Ishikawa (cell line): Measurements from ENCODE around the gene NAV3.

ENCODE experiments used
- CEBPB ChIP-seq: IDR thresholded peaks from 2 replicates; pipeline ENCODE4 v1.6.1; 2012
- CREB1 ChIP-seq: IDR thresholded peaks from 2 replicates; pipeline ENCODE4 v1.6.1; 2012; ENCODE audit warnings: low read depth
- EGR1 ChIP-seq: IDR thresholded peaks from 2 replicates; pipeline ENCODE4 v1.6.1; 2012
- EP300 ChIP-seq: IDR thresholded peaks from 2 replicates; pipeline ENCODE4 v1.6.1; 2012; ENCODE audit warnings: borderline replicate concordance
- FOXM1 ChIP-seq: IDR thresholded peaks from 2 replicates; pipeline ENCODE4 v1.6.1; 2012; ENCODE audit warnings: low read depth, borderline replicate concordance
- NFIC ChIP-seq: IDR thresholded peaks from 2 replicates; pipeline ENCODE4 v1.6.1; 2012
- RAD21 ChIP-seq: IDR thresholded peaks from 2 replicates; pipeline ENCODE4 v1.6.1; 2012; ENCODE audit warnings: low read depth
- TAF1 ChIP-seq: IDR thresholded peaks from 2 replicates; pipeline ENCODE4 v1.6.1; 2012; ENCODE audit warnings: low read depth, mild to moderate bottlenecking
- TCF12 ChIP-seq: IDR thresholded peaks from 2 replicates; pipeline ENCODE4 v1.6.1; 2012; ENCODE audit warnings: low read depth
- TEAD4 ChIP-seq: IDR thresholded peaks from 2 replicates; pipeline ENCODE4 v1.6.1; 2012
- USF1 ChIP-seq: IDR thresholded peaks from 2 replicates; pipeline ENCODE4 v1.6.1; 2012
- YY1 ChIP-seq: IDR thresholded peaks from 2 replicates; pipeline ENCODE4 v1.6.1; 2012; ENCODE audit warnings: low read depth
- ZBTB7A ChIP-seq: IDR thresholded peaks from 2 replicates; pipeline ENCODE4 v1.6.1; 2012; ENCODE audit warnings: low read depth
- TF ChIP-seq, protein P1 (sequence below): IDR thresholded peaks from 2 replicates; pipeline ENCODE4 v1.6.1; 2012; ENCODE audit warnings: low read depth, mild to moderate bottlenecking
- TF ChIP-seq, protein P2 (sequence below): IDR thresholded peaks from 2 replicates; pipeline ENCODE4 v1.6.1; 2012

Gene NAV3

GRCh38 chr12:77963576-77964178 lies 133.0 kb downstream of the NAV3 start:
- TF ChIP-seq TEAD4 = no peak
- TF ChIP-seq RAD21 = no peak
- TF ChIP-seq ZBTB7A = no peak
- no peak for TF ChIP-seq CEBPB
- no peak for TF ChIP-seq EP300
- TF ChIP-seq USF1 = no peak

- TF ChIP-seq ZBTB7A (no peak), YY1 (no peak), NFIC (no peak)
- TF ChIP-seq, protein P1, sequence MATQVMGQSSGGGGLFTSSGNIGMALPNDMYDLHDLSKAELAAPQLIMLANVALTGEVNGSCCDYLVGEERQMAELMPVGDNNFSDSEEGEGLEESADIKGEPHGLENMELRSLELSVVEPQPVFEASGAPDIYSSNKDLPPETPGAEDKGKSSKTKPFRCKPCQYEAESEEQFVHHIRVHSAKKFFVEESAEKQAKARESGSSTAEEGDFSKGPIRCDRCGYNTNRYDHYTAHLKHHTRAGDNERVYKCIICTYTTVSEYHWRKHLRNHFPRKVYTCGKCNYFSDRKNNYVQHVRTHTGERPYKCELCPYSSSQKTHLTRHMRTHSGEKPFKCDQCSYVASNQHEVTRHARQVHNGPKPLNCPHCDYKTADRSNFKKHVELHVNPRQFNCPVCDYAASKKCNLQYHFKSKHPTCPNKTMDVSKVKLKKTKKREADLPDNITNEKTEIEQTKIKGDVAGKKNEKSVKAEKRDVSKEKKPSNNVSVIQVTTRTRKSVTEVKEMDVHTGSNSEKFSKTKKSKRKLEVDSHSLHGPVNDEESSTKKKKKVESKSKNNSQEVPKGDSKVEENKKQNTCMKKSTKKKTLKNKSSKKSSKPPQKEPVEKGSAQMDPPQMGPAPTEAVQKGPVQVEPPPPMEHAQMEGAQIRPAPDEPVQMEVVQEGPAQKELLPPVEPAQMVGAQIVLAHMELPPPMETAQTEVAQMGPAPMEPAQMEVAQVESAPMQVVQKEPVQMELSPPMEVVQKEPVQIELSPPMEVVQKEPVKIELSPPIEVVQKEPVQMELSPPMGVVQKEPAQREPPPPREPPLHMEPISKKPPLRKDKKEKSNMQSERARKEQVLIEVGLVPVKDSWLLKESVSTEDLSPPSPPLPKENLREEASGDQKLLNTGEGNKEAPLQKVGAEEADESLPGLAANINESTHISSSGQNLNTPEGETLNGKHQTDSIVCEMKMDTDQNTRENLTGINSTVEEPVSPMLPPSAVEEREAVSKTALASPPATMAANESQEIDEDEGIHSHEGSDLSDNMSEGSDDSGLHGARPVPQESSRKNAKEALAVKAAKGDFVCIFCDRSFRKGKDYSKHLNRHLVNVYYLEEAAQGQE = no peak
Observed at GRCh38 chr12:77965790-77966189, 135.1 kb downstream of the NAV3 start.

DNA sequence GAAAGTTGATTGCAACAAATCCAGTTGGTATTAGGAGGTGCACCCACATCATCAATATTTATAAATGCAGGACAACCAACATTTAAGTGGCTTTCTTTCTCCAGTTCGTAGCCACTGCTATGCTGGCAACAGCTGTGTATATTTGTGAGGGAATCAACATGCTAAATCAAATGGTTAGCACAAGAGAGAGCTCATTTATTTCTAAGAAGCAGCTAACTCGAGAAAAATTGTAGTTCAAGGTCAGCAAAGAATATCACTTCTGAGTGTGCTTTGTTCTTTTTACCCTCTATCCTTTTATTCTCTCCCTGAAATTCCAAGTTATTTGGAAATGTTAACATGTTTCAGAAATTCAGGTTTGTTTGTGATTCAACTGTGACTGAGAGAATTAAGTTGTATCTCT lies 137.3 kb downstream of the NAV3 start:
- no peak for TF ChIP-seq EGR1
- TF ChIP-seq CREB1 = no peak
- no peak for TF ChIP-seq TAF1

GRCh38 chr12:77968571-77968970 lies 137.9 kb downstream of the NAV3 start:
- no peak for TF ChIP-seq TEAD4
- TF ChIP-seq NFIC = no peak
- no peak for TF ChIP-seq EP300
- TF ChIP-seq TAF1 = no peak
- no peak for TF ChIP-seq TCF12
- no peak for TF ChIP-seq YY1
- TF ChIP-seq, protein P1 = no peak
- TF ChIP-seq, protein P2, sequence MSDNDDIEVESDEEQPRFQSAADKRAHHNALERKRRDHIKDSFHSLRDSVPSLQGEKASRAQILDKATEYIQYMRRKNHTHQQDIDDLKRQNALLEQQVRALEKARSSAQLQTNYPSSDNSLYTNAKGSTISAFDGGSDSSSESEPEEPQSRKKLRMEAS = no peak
- no peak for TF ChIP-seq CEBPB
- no peak for TF ChIP-seq RAD21
- TF ChIP-seq USF1 = no peak
- no peak for TF ChIP-seq ZBTB7A
- TF ChIP-seq EGR1 = no peak

DNA sequence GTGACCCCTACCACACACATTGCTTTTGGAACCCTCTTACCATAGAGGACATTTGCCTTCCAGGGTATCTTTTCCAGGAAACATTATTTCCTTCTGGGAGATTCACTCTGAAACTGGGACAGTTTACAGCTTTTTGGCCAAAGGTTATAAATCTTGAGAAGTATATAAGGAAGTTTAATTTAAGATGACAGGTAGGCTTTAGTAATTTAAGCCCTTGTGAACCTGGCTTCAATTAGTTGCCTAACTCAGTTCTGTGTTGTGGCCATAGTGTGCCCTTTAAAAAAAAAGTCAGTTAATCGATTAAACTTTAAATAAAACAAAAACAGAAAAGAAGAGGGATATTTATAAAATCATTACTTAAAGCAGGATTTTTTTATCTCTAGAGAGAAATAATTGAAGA lies 142.9 kb downstream of the NAV3 start:
- no peak for TF ChIP-seq EP300

DNA sequence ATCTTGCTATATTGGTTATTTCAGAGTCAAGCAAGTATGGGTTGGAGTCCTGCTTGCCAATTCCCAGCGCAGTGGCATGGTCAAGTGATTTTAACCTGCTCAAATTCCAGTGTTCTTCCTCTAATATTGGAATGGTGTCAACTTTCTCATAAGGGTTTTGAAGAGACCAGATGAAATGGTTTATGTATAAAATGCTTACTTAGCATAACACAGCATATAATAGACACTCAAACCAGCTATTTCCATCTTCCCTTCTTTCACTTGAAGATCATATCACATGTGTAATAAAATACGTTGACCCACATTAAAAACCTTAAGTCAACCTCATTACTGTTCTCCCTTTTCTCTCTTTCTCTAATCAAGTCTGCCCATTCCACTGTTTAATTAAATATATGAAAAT lies 144.0 kb downstream of the NAV3 start:
- TF ChIP-seq RAD21 (no peak), FOXM1 (no peak), CEBPB (no peak), TAF1 (no peak), CREB1 (no peak), YY1 (no peak), TEAD4 (no peak), ZBTB7A (no peak), USF1 (no peak)
- TF ChIP-seq, protein P2 = no peak
- TF ChIP-seq, protein P1 = no peak
